Activated CD8-positive, alpha-beta T cell treated with anti-CD3 and anti-CD28 coated beads, Interleukin-2, amount 10 ng/mL, durations not matched to agents 7 days and 5 days (primary cell): Measurements from ENCODE around the gene GRK5. TPM values are rescaled to one million over a fixed set of nuclear protein-coding genes. Genes with fewer than 3 reads are reported as not detected.
A peak's percentile ranks its signal among the peaks of the same experiment; 100 is the strongest.

Experiments
- ATAC-seq: fragments of 150-1000 bp; cut with Tn5 transposase; one replicate; pipeline ENCODE4 v1.10.0; 2021; ENCODE audit warnings: moderate library complexity
- CTCF ChIA-PET: fragments of 350-600 bp; sonication (Branson Sonifier 250); formaldehyde crosslinking; loops from one replicate; lab custom pipeline; 2021; ENCODE audit warnings: antibody characterized with exemption; lab: Charles Lee
- POLR2A ChIA-PET: fragments of 350-600 bp; sonication (Branson Sonifier 250); formaldehyde crosslinking; loops from one replicate; lab custom pipeline; 2021; ENCODE audit warnings: antibody characterized with exemption; lab: Charles Lee
- DNase-seq: peaks from one replicate; pipeline ENCODE4 v3.0.0-alpha.2; 2020
- H3K27ac Mint-ChIP-seq: one replicate; pipeline ENCODE4 v1.8.0; 2021; ENCODE audit warnings: mild to moderate bottlenecking, mixed read lengths
- H3K27me3 Mint-ChIP-seq: one replicate; pipeline ENCODE4 v1.8.0; 2021; ENCODE audit warnings: low read depth, mixed read lengths
- H3K36me3 Mint-ChIP-seq: one replicate; pipeline ENCODE4 v1.8.0; 2021; ENCODE audit warnings: low read depth, mixed read lengths
- H3K4me1 Mint-ChIP-seq: one replicate; pipeline ENCODE4 v1.8.0; 2021; ENCODE audit warnings: low read depth, mixed read lengths
- H3K4me3 Mint-ChIP-seq: one replicate; pipeline ENCODE4 v1.8.0; 2021; ENCODE audit warnings: mild to moderate bottlenecking, mixed read lengths
- H3K9me3 Mint-ChIP-seq: one replicate; pipeline ENCODE4 v1.8.0; 2022; ENCODE audit warnings: mixed read lengths; ENCODE audit not compliant: insufficient read depth
- microRNA-seq: library from miRNA; unstranded; fragments of <30 nt; microRNA quantifications from one replicate; pipeline ENCODE4 v1.2.0, GENCODE V29; 2022
- total RNA-seq, 2 experiments: library from RNA; stranded (reverse); gene quantifications; one replicate each; pipeline ENCODE4 v1.2.3, GENCODE V29; 2021

GRK5 gene
- total RNA-seq, 2 experiments from 2014 or later, result 16.9 to 17.6 TPM

GRCh38 chr10:119502209-119502608, 294.8 kb downstream of the GRK5 start:
- ChIA-PET CTCF (interaction anchor here (0.8 to 4.6 kb wide), 3 partner anchors 12 to 36 kb away, joined by 3 to 36 read pairs (median 4); no protein-coding TSS in a partner anchor), POLR2A (interaction anchor here (0.8 to 1.7 kb wide), 6 partner anchors 9 to 39 kb away, joined by 3 to 10 read pairs (median 4); no protein-coding TSS in a partner anchor)
- H3K36me3 Mint-ChIP-seq, result peaks cover 84% of the 10 kb centered on the region
- H3K4me3 Mint-ChIP-seq, result peak overlapping the region; percentile 70
- peak; percentile 90 for DNase-seq
- ATAC-seq, result peak; percentile 84
- H3K27ac Mint-ChIP-seq, result peak overlapping the region; percentile 98
- no peaks in the 10 kb centered on the region for H3K9me3 Mint-ChIP-seq
- no peaks in the 10 kb centered on the region for H3K27me3 Mint-ChIP-seq
- peaks cover 94% of the 10 kb centered on the region for H3K4me1 Mint-ChIP-seq

GRCh38 chr10:119502618-119503155, 295.3 kb downstream of the GRK5 start:
- no peaks in the 10 kb centered on the region for H3K27me3 Mint-ChIP-seq
- peaks cover 82% of the 10 kb centered on the region for H3K36me3 Mint-ChIP-seq
- POLR2A ChIA-PET, result interaction anchor here (0.8 to 1.7 kb wide), 6 partner anchors 9 to 39 kb away, joined by 3 to 10 read pairs (median 4); no protein-coding TSS in a partner anchor
- no peaks in the 10 kb centered on the region for H3K9me3 Mint-ChIP-seq
- H3K4me3 Mint-ChIP-seq, result peak overlapping the region; percentile 70
- CTCF ChIA-PET, result interaction anchor here (0.8 to 4.6 kb wide), 3 partner anchors 13 to 36 kb away, joined by 3 to 36 read pairs (median 4); no protein-coding TSS in a partner anchor
- no peak for DNase-seq
- peaks cover 94% of the 10 kb centered on the region for H3K4me1 Mint-ChIP-seq
- ATAC-seq, result peak; percentile 37
- H3K27ac Mint-ChIP-seq, result peak overlapping the region; percentile 98

GRCh38 chr10:119503821-119504220, 296.4 kb downstream of the GRK5 start:
- Mint-ChIP-seq H3K36me3 (peaks cover 79% of the 10 kb centered on the region), H3K9me3 (no peaks in the 10 kb centered on the region), H3K4me1 (peaks cover 95% of the 10 kb centered on the region), H3K27me3 (no peaks in the 10 kb centered on the region), H3K4me3 (no peak overlapping the region), H3K27ac (peak overlapping the region; percentile 98)
- ChIA-PET CTCF (interaction anchor here (4.6 kb wide), 1 partner anchor 14 kb away, joined by 36 read pairs; no protein-coding TSS in a partner anchor), POLR2A (interaction anchor here (1.7 kb wide), 1 partner anchor 34 kb away, joined by 10 read pairs; no protein-coding TSS in a partner anchor)
- ATAC-seq (no peak), DNase-seq (no peak)

- peak overlapping the region; percentile 75 for H3K27ac Mint-ChIP-seq
- no peaks in the 10 kb centered on the region for H3K9me3 Mint-ChIP-seq
- H3K4me1 Mint-ChIP-seq, result peaks cover 91% of the 10 kb centered on the region
- ATAC-seq (no peak), DNase-seq (no peak)
- ChIA-PET CTCF (no interaction called here), POLR2A (no interaction called here)
- H3K27me3 Mint-ChIP-seq, result no peaks in the 10 kb centered on the region
- peak overlapping the region; percentile 16 for H3K4me3 Mint-ChIP-seq
- peaks cover 77% of the 10 kb centered on the region for H3K36me3 Mint-ChIP-seq
These were observed 297.3 kb downstream of the GRK5 start for GRCh38 chr10:119504651-119505050.

- ChIA-PET POLR2A (interaction anchor here (1.3 kb wide), 1 partner anchor 11 kb away, joined by 6 read pairs; no protein-coding TSS in a partner anchor), CTCF (no interaction called here)
- no peaks in the 10 kb centered on the region for H3K27me3 Mint-ChIP-seq
- DNase-seq, result no peak
- H3K9me3 Mint-ChIP-seq, result no peaks in the 10 kb centered on the region
- no peak for ATAC-seq
- peaks cover 90% of the 10 kb centered on the region for H3K4me1 Mint-ChIP-seq
- H3K27ac Mint-ChIP-seq, result peak overlapping the region; percentile 80
- H3K4me3 Mint-ChIP-seq, result peak overlapping the region; percentile 43
- peaks cover 78% of the 10 kb centered on the region for H3K36me3 Mint-ChIP-seq
These were observed 297.8 kb downstream of the GRK5 start for GRCh38 chr10:119505131-119505551.

Small RNA genes within 50 kb of the gene (microRNA-seq; reads per million reads assigned to microRNA genes)
- gene MIR4681, result not detected

Other genes starting within 250 kb of the GRK5 start
- gene NANOS1, start 177.9 kb upstream of the GRK5 start, total RNA-seq, result under 1 TPM; 0.08 to 0.13 TPM
- 100 to 1,000 TPM; 126 to 127 TPM for gene EIF3A, start 126.8 kb upstream of the GRK5 start, total RNA-seq
- gene DENND10, start 103.5 kb upstream of the GRK5 start, total RNA-seq, result 10 to 100 TPM; 39.9 to 41.3 TPM
- 10 to 100 TPM; 35.0 to 36.7 TPM for gene SFXN4, start 41.9 kb upstream of the GRK5 start, total RNA-seq
- 100 to 1,000 TPM; 135 to 136 TPM for gene PRDX3, start 28.8 kb upstream of the GRK5 start, total RNA-seq